Esophagus squamous epithelium (tissue), 5 donors: Measurements from ENCODE around the gene KRT3. TPM values are rescaled to one million over a fixed set of nuclear protein-coding genes. Genes with fewer than 3 reads are reported as not detected.
A peak's percentile ranks its signal among the peaks of the same experiment; 100 is the strongest.

Experiments
- DNase-seq: peaks from one replicate; lab custom pipeline; 2025; lab: John Stamatoyannopoulos, UW
- H3K27ac ChIP-seq, 4 donors: fragments of 200-600 bp; sonication (generic); one replicate each; pipeline ENCODE4 v1.5.1; 2016 to 2019; ENCODE audit warnings: mild to moderate bottlenecking in 1 of 4
- H3K27me3 ChIP-seq, 4 donors: fragments of 200-600 bp; sonication (generic); 1 replicate in 3 of 4; 2 replicates in 1 of 4; pipeline versions ENCODE4 v1.5.1 to v1.6.0; 2017 to 2021; ENCODE audit warnings: antibody characterized with exemption in 1 of 4
- H3K36me3 ChIP-seq, 3 donors: fragments of 200-600 bp; sonication (generic); one replicate each; pipeline ENCODE4 v1.5.1; 2016 to 2019
- H3K4me1 ChIP-seq, 3 donors: fragments of 200-600 bp; sonication (generic); one replicate each; pipeline ENCODE4 v1.5.1; 2017 to 2019
- H3K4me3 ChIP-seq, 4 donors: fragments of 200-600 bp; sonication (generic); 1 replicate in 3 of 4; 2 replicates in 1 of 4; pipeline ENCODE4 v1.5.1; 2016 to 2019; ENCODE audit warnings: mild to moderate bottlenecking in 2 of 4, moderate library complexity in 1 of 4
- H3K9me3 ChIP-seq, 3 donors: fragments of 200-600 bp; sonication (generic); one replicate each; pipeline ENCODE4 v1.5.1; 2016 to 2019
- POLR2A ChIP-seq, 4 donors: fragments of 450-650 bp; IDR thresholded peaks; one replicate each; pipeline ENCODE4 v1.6.1; 2017; ENCODE audit warnings: antibody characterized with exemption in 4 of 4, mild to moderate bottlenecking in 4 of 4, moderate library complexity in 3 of 4
- WGBS, 2 donors: methylation state at CpG; one replicate each; pipeline ENCODE4 v1.1.5; 2018; 5-methylcytosine and 5-hydroxymethylcytosine counted together
- intact Hi-C: fragments of 100-400 bp; cut with DNase I; formaldehyde crosslinking; loops from one replicate; pipeline ENCODE4 v1.15.0; 2022
- total RNA-seq, 4 donors: library from RNA; depleted of rRNA; stranded (reverse); fragments of >200 nt; gene quantifications; one replicate each; pipeline ENCODE4 v1.1.0, GENCODE V29; 2016
- TF ChIP-seq, protein P1 (sequence below), 6 experiments: fragments of 450-650 bp in 4 of 6; fragments of 200-600 bp in 2 of 6; sonication (generic) in 2 of 6; IDR thresholded peaks; one replicate each; pipeline ENCODE4 v1.5.1; 2016 to 2019; ENCODE audit warnings: antibody characterized with exemption in 6 of 6, mild to moderate bottlenecking in 4 of 6, moderate library complexity in 4 of 6
- donor health status: DM: yes; HTN: yes; CAD: no.

Gene KRT3
- total RNA-seq, 4 donors from 2014 or later: 0.57 to 1.6 (median 0.86) TPM

- Histone ChIP-seq H3K4me1 (peaks cover 0 to 62% (median 4%) of the 10 kb centered on the region in 3 donors), H3K4me3 (no peak overlapping the region), H3K9me3 (no peaks in the 10 kb centered on the region), H3K27ac (no peak overlapping the region), H3K36me3 (peaks cover 0 to 11% (median 0%) of the 10 kb centered on the region in 3 donors), H3K27me3 (peaks cover 0 to 13% (median 0%) of the 10 kb centered on the region in 4 donors)
- intact Hi-C loops: no loop called here
- no peak for DNase-seq
- 84 to 88% methylated on average over 6 to 8 of the region's 9 CpGs for WGBS, 2 donors
- no peak for TF ChIP-seq POLR2A (IDR thresholded peaks at IDR 0.05)
- TF ChIP-seq, protein P1, sequence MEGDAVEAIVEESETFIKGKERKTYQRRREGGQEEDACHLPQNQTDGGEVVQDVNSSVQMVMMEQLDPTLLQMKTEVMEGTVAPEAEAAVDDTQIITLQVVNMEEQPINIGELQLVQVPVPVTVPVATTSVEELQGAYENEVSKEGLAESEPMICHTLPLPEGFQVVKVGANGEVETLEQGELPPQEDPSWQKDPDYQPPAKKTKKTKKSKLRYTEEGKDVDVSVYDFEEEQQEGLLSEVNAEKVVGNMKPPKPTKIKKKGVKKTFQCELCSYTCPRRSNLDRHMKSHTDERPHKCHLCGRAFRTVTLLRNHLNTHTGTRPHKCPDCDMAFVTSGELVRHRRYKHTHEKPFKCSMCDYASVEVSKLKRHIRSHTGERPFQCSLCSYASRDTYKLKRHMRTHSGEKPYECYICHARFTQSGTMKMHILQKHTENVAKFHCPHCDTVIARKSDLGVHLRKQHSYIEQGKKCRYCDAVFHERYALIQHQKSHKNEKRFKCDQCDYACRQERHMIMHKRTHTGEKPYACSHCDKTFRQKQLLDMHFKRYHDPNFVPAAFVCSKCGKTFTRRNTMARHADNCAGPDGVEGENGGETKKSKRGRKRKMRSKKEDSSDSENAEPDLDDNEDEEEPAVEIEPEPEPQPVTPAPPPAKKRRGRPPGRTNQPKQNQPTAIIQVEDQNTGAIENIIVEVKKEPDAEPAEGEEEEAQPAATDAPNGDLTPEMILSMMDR (IDR thresholded peaks at IDR 0.05): no peak
Observed at GRCh38 chr12:52815676-52816588, 20.0 kb upstream of the KRT3 start.

DNA sequence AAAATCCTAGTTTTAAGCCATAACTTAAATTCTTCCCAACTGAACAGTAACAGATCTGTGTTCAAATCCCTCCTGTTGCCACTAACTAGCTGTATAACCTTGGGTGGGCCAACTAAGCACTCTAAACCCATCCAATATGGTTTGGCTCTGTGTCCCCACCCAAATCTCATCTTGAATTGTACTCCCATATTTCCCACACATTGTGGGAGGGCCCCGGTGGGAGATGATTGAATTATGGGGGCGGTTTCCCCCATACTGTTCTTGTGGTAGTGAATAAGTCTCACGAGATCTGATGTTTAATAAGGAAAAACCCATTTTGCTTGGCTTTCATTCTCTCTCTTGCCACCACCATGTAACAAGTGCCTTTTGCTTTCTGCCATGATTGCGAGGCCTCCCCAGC, 19.2 kb upstream of the KRT3 start:
- no peak overlapping the region for H3K4me3 ChIP-seq
- intact Hi-C loops: no loop called here
- TF ChIP-seq, protein P1 (IDR thresholded peaks at IDR 0.05): no peak
- TF ChIP-seq POLR2A (IDR thresholded peaks at IDR 0.05): no peak
- H3K27ac ChIP-seq: peak overlapping the region in 2 of 4 donors; percentile 75 to 84
- no peaks in the 10 kb centered on the region for H3K9me3 ChIP-seq
- H3K27me3 ChIP-seq: peaks cover 0 to 13% (median 0%) of the 10 kb centered on the region in 4 donors
- H3K4me1 ChIP-seq: peaks cover 0 to 56% (median 4%) of the 10 kb centered on the region in 3 donors
- no peak for DNase-seq
- H3K36me3 ChIP-seq: peaks cover 0 to 12% (median 0%) of the 10 kb centered on the region in 3 donors
- 93 to 95% methylated on average over 4 of the region's 4 CpGs for WGBS, 2 donors

DNA sequence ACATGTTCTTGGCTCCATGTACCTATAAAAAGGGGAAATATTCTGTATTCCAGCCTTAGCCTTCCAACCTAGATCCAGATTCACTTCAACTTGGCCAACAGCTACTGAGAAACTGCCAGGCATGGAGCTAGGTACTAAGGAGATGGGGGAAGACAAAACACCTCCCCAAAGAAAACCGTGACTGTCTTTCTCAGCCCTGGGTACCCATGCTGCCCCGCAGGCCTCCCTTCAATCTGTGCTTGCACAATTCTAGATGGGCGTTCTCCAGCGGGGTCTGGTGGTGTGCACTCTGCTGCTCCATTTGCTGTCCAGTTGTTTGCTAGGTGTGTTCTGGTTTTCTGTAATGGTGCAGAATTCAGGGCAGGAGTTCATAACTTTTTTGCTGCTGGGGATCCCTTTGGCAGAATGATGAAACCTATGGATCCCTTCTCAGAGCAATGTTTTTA, 18.8 kb upstream of the KRT3 start:
- Histone ChIP-seq H3K27ac (peak overlapping the region in 3 of 4 donors; percentile 75 to 84 (median 75)), H3K9me3 (no peaks in the 10 kb centered on the region), H3K36me3 (peaks cover 0 to 16% (median 0%) of the 10 kb centered on the region in 3 donors), H3K4me1 (peaks cover 0 to 51% (median 4%) of the 10 kb centered on the region in 3 donors), H3K4me3 (no peak overlapping the region), H3K27me3 (peaks cover 0 to 13% (median 0%) of the 10 kb centered on the region in 4 donors)
- intact Hi-C loops: no loop called here
- no peak for DNase-seq
- 77 to 89% methylated on average over 2 to 3 of the region's 4 CpGs for WGBS, 2 donors
- TF ChIP-seq, protein P1 (IDR thresholded peaks at IDR 0.05): no peak
- TF ChIP-seq POLR2A (IDR thresholded peaks at IDR 0.05): no peak

DNA sequence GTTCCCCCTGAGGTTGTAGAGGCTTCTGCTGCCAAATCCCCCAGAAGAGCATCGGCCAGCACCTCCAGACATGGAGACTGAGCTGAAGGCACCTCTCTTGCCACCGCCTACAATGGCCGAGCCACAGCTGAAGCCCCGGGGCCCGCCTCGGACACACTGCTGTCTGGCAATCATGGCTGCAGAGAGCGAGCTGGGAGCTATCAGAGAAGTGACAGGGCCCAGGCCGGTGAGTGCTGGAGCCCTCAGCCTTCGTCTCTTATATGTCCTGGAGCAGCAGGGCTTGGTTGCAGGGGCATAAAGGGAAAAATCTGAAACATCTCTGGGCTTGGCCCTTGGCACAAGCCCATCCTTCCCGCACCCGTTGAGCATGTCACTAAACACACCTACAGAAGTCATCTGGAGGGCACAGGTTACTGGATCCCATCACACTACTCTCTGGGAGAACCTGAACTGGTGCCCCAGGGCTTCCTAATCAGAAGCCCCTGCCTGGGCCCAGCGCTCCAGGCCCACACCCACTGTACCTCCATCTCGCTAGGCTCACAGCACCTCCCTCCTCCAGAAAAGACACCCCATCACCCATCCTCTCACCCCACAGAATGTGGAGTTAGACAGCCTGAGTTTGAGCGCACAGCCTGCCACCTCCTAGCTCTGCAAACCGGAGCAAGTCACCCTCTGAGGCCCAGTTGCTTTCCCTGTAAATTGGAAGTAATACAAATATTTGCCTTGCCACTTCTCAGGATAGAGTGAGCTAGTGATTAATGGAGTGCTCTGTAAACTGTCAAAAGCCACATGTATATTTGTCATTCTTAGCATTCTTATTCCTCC, 18.2 kb upstream of the KRT3 start, which contains the start of gene KRT4:
TSS of gene KRT4 (minus strand) at position 232 of the 825 bp plus-strand sequence. CDS start at position 174, 58 bp downstream.
- TF ChIP-seq POLR2A (IDR thresholded peaks at IDR 0.05): peak in 1 of 4 donors; percentile 64
- TF ChIP-seq, protein P1 (IDR thresholded peaks at IDR 0.05): no peak
- peak within 1 kb of the TSS in 3 of 4 donors; percentile 75 to 84 (median 75) for H3K27ac ChIP-seq
- H3K9me3 ChIP-seq: no peaks in the 10 kb centered on the region
- 66 to 76% methylated on average over 6 to 10 of the region's 15 CpGs for WGBS, 2 donors
- no peak for DNase-seq
- peaks cover 0 to 22% (median 0%) of the 10 kb centered on the region in 3 donors for H3K36me3 ChIP-seq
- H3K27me3 ChIP-seq: peaks cover 0 to 9% (median 0%) of the 10 kb centered on the region in 4 donors
- H3K4me1 ChIP-seq: peaks cover 0 to 45% (median 4%) of the 10 kb centered on the region in 3 donors
- intact Hi-C loops: no loop called here
- H3K4me3 ChIP-seq: peak within 1 kb of the TSS; percentile 30 to 46 (median 37)
